HG03066 (cell line): ENCODE measurements around the gene ZDHHC12.

Source experiments
- ATAC-seq: cut with Tn5 transposase; IDR thresholded peaks from one replicate; pipeline ENCODE4 v1.9.1; 2021; ENCODE audit warnings: low read depth; ENCODE audit not compliant: unreplicated experiment

ZDHHC12 gene

GRCh38 chr9:128723866-128724743 lies at the start of gene ZDHHC12:
Gene ZDHHC12, minus strand, starts transcription at chr9:128724127. Its CDS starts 34 bp downstream, at chr9:128724093.
- peak; percentile 93 for ATAC-seq

GRCh38 chr9:128773049-128773448 lies 49.1 kb upstream of the ZDHHC12 start:
- no peak for ATAC-seq

GRCh38 chr9:128771745-128772519 lies 48.0 kb upstream of the ZDHHC12 start, which contains the start of gene ZER1:
Gene ZER1, minus strand, starts transcription at chr9:128771927. Its CDS starts 16,362 bp downstream, at chr9:128755565.
- ATAC-seq: peak; percentile 84

GRCh38 chr9:128771094-128771721 lies 47.3 kb upstream of the ZDHHC12 start:
- ATAC-seq: peak; percentile 42

GRCh38 chr9:128770286-128771030 lies 46.5 kb upstream of the ZDHHC12 start:
- no peak for ATAC-seq

- no peak for ATAC-seq
Measured at GRCh38 chr9:128768606-128769005, 44.7 kb upstream of the ZDHHC12 start.

- ATAC-seq: no peak
Measured at GRCh38 chr9:128765499-128765898, 41.6 kb upstream of the ZDHHC12 start.

GRCh38 chr9:128764361-128764760 lies 40.4 kb upstream of the ZDHHC12 start:
- ATAC-seq: no peak

GRCh38 chr9:128762671-128763449 lies 38.9 kb upstream of the ZDHHC12 start:
- no peak for ATAC-seq

- no peak for ATAC-seq
Measured at GRCh38 chr9:128757602-128758001, 33.7 kb upstream of the ZDHHC12 start.

- no peak for ATAC-seq
Measured at GRCh38 chr9:128753627-128754026, 29.7 kb upstream of the ZDHHC12 start.

- ATAC-seq: no peak
Measured at GRCh38 chr9:128750926-128751595, 27.1 kb upstream of the ZDHHC12 start.

- no peak for ATAC-seq
Measured at GRCh38 chr9:128747241-128747640, 23.3 kb upstream of the ZDHHC12 start.

GRCh38 chr9:128743421-128743820 lies 19.5 kb upstream of the ZDHHC12 start:
- ATAC-seq: no peak

GRCh38 chr9:128742401-128742800 lies 18.5 kb upstream of the ZDHHC12 start:
- no peak for ATAC-seq

GRCh38 chr9:128735373-128735772 lies 11.4 kb upstream of the ZDHHC12 start:
- no peak for ATAC-seq

GRCh38 chr9:128733256-128733655 lies 9.3 kb upstream of the ZDHHC12 start:
- no peak for ATAC-seq

- ATAC-seq: no peak
Measured at GRCh38 chr9:128732576-128732975, 8.6 kb upstream of the ZDHHC12 start.

- no peak for ATAC-seq
Measured at GRCh38 chr9:128731691-128732090, 7.8 kb upstream of the ZDHHC12 start.
